GM04504 (cell line): ENCODE data around the gene C13orf42.
A peak's percentile ranks its signal among the peaks of the same experiment; 100 is the strongest.

Experiments
- DNase-seq: peaks from one replicate; pipeline ENCODE4 v3.0.0-alpha.2; 2012; ENCODE audit warnings: low read depth

C13orf42 gene

GRCh38 chr13:51111174-51111573 is at the start of gene C13orf42:
C13orf42 (minus strand) TSS chr13:51111274; CDS start chr13:51111209, 65 bp downstream.
- DNase-seq, result no peak

- peak; percentile 2 for DNase-seq
These were observed 47.9 kb upstream of the C13orf42 start for GRCh38 chr13:51158880-51159518.

- no peak for DNase-seq
These were observed 47.3 kb upstream of the C13orf42 start for GRCh38 chr13:51158365-51158764.

GRCh38 chr13:51156648-51157047 is 45.6 kb upstream of the C13orf42 start:
- no peak for DNase-seq

DNA sequence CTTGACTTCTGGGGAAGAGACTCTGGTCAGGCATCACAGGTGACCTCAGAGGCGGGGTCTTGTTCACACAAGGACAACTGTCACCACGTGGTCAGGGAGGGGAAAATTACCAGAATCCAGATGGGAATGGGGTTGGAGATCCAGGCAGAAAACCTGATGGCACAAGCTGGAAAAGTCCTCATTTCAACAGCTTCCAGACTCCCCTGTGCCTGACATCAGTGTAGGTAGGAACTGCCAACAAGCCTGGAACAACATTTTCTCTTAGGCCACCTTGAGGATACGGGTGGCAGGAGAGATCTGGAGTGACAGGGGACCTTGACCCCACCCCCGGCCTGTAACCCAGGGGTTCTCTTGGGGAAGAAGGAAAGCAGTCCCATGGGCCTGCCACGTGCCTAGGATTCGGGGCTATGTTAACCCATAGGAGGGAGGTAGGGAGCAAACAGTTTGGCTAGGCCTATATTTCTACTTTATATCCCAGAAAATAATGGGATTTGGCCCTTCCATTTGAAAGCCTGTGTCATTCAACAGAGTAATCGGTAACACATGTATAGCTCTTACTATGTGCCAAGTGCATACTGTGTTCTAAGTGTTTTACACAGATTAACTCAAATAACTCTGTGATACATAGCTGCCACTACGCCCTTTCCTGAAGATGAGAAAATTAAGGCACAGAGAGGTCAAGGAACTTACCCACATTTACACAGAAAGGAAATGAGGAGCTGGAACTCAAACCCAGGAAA is 44.9 kb upstream of the C13orf42 start:
- DNase-seq, result no peak

DNA sequence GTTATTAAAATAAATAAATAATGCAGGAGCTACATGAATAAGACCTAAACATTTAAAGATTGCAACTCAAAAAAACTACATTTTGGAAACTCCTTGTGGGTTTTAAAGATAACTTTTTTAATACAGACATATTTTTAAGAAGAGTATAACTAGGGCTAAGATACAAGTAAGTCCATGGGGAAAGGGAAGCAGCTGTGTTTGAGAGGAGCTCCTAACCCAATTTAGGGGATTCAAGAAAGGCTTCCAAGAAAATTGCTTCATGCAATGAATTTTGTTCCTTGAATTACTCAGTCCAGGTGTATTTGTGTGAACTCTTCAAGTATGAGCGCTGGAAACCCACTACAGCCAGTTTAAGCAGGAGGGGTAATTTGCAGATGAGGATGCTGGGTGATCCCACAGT is 44.1 kb upstream of the C13orf42 start:
- DNase-seq, result no peak

DNA sequence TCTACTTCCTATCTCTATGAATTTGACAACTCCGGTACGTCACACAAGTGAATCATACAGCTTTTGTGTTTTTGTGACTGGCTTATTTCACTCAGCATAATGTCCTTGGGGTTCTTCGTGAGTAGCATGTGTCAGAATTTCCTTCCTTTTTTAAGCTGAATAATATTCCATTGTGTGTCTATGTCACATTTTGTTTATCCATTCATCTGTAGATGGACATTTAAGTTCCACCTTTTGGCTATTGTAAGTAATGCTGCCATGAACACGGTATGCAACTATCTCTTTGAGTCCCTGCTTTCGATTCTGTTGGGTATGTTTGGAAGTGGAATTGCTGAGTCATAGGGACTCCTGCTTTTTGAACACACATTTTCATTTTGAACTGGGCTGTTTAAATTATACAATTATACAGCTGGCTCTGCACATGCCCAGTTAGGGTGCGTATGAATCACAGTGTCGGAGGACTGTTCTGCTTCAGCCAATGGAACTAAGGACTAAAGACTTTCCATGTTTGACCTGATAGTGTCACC is 43.0 kb upstream of the C13orf42 start:
- DNase-seq, result peak; percentile 13

DNA sequence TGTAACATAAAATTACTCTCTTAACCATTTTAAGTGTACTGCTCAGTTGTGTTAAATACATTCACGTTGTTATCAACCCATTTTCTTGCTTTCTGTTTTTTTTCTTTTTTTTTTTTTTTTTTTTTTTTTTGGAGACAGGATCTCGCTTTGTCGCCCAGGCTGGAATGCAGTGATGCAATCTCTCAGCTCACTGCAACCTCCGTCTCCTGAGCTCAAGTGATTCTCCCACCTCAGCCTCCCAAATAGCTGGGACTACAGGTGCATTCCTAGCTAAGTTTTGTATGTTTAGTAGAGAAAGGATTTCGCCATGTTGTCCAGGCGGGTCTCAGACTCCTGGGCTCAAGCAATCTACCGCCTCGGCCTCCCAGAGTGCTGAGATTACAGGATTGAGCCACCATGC is 42.5 kb upstream of the C13orf42 start:
- no peak for DNase-seq

- no peak for DNase-seq
These were observed 41.6 kb upstream of the C13orf42 start for GRCh38 chr13:51152701-51153100.

- DNase-seq, result no peak
These were observed 40.4 kb upstream of the C13orf42 start for GRCh38 chr13:51151463-51151862.

DNA sequence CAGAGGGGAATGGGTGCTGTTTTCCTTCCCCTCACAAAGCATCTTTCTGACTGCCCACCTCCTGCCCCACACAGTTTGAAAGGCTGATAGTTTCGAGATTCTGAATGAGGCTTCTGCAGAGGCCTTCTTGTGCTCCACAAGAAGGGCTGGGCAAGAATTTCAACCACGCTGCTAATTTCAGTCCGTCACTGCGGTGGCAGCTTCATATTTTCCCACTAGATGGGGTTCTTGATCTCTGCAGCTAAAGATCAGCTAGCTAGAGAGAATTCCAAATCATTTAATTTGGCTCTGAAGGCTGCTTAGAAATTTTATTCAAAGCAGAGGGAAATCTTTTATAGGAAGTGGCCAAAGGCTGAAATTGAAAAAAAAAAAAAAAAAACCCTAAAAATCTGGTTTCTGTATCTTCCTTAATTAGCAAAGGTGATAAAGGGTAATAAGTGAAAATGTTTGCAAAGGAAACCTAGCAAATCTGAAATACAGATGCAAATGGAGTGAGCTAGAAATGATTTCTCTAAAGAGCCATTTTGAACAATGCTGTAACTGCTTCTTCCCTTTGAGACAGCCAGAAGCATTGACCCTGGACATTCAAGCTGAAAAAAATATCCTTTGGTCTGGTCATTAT is 38.0 kb upstream of the C13orf42 start:
- peak; percentile 17 for DNase-seq

GRCh38 chr13:51148223-51148951 is 37.3 kb upstream of the C13orf42 start:
- no peak for DNase-seq

GRCh38 chr13:51147732-51148131 is 36.7 kb upstream of the C13orf42 start:
- no peak for DNase-seq

- DNase-seq, result no peak
These were observed 35.6 kb upstream of the C13orf42 start for GRCh38 chr13:51146667-51147066.

GRCh38 chr13:51137250-51137649 is 26.2 kb upstream of the C13orf42 start:
- DNase-seq, result no peak

- DNase-seq, result no peak
These were observed 25.4 kb upstream of the C13orf42 start for GRCh38 chr13:51136276-51136980.

GRCh38 chr13:51134763-51135365 is 23.8 kb upstream of the C13orf42 start:
- DNase-seq, result no peak

DNA sequence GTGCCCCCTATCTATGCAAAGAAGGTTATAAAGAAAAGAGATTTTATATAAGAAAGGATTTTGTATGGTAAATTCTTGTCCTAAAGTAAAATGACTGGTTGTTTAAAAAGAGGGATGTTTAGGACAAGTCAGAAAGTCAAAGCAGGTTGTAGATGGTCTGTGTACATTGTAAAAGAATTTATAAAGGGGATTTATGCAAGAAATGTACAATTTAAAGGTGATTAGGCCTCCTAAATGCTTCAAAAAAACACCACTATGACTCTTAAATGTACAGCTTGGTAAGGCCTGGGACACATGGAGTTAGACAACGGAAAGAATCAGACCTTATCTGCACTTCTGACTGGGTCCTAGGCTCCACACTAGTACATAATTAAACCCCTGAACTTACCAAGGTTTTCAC is 19.3 kb upstream of the C13orf42 start:
- DNase-seq, result no peak

DNA sequence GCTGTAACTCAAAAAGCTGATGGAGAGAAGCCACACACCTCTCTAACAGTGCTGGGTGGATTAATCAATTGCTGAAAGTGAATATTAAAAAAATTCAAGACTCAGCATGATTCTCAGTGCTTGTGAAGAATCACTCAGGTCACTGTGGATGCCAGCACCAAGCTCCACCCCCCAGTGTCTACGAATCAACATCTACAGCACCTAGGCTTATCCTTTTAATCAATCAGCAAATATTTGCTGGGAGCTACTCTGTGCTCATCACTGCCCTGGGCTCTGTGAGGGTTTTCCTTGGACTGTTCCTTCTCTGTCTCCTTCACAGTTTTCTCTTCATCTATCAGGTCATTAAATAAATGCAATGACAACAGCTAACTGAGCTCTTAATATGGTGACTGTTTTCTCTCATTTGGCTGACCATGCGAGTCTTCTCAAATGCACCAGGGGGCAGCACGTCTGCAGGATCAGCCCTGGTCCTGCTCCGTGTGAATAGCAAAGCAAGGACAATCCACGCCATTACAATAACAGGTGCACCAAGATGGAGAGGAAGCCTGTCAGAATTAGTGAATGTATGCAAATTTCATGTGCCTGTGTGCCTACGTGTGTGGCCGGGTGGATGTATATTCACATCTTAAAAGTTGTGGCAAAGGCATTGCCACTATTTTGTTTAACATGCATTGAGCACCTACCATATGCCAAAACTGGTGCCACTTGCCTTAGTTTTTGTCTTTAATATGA is 14.6 kb upstream of the C13orf42 start:
- peak; percentile 15 for DNase-seq

DNA sequence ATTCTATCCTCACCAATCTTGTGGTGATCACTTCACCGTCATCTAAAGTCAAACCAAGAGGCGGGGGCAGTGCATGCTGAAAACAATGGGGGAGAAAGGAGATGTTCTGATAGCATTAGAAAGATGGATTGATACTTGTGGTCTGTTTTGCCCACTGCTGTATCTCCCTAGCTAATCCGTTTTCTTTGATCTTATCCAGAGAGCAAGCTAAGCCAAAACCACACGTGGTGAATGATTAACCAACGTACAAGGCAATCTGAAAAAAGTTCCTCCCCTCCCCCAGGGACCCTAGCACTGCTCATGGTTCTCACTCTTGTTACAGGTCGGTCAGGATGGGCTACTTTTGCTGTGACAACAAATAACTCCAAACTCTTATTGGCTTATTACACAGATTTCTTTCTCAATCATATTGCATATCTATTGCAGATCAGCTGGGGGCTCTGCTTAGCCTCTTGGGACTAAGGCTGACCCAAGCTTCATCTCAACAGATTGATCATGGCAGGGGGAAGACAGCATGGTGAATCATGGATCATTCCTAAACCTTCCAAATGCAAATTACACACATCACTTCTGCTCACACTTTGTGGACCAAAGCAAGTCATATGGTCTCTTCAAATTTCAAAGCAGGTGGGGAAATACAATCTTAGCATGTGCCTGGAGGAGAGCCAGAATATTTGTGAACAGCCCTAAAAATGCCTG is 11.9 kb upstream of the C13orf42 start:
- DNase-seq, result no peak
